DMS114 treated with DMSO at 0.1 percent for 48 hours (cell line): ENCODE measurements around the gene GPD1L.

ENCODE experiments used
- DNase-seq: peaks from one replicate; lab custom pipeline; 2025; ENCODE audit not compliant: unreplicated experiment; lab: John Stamatoyannopoulos, UW

GPD1L gene

GRCh38 chr3:32132706-32133105, 26.3 kb downstream of the GPD1L start:
- DNase-seq = no peak

GRCh38 chr3:32136703-32137102, 30.3 kb downstream of the GPD1L start:
- no peak for DNase-seq

- no peak for DNase-seq
These were observed 31.4 kb downstream of the GPD1L start for GRCh38 chr3:32137870-32138269.

- no peak for DNase-seq
These were observed 32.2 kb downstream of the GPD1L start for GRCh38 chr3:32138545-32139104.

GRCh38 chr3:32140943-32141342, 34.5 kb downstream of the GPD1L start:
- no peak for DNase-seq

GRCh38 chr3:32143849-32144757, 37.7 kb downstream of the GPD1L start:
- peak; percentile 60 for DNase-seq

- no peak for DNase-seq
These were observed 40.4 kb downstream of the GPD1L start for GRCh38 chr3:32146746-32147211.

- DNase-seq = no peak
These were observed 41.1 kb downstream of the GPD1L start for GRCh38 chr3:32147509-32147908.

- DNase-seq = no peak
These were observed 41.5 kb downstream of the GPD1L start for GRCh38 chr3:32147933-32148332.

GRCh38 chr3:32148351-32148750, 41.9 kb downstream of the GPD1L start:
- DNase-seq = no peak

GRCh38 chr3:32153414-32154204, 47.2 kb downstream of the GPD1L start:
- DNase-seq = no peak

GRCh38 chr3:32154205-32154579, 47.8 kb downstream of the GPD1L start:
- DNase-seq = no peak

GRCh38 chr3:32155117-32155516, 48.7 kb downstream of the GPD1L start:
- DNase-seq = no peak

- DNase-seq = no peak
These were observed 51.3 kb downstream of the GPD1L start for GRCh38 chr3:32157600-32158264.

GRCh38 chr3:32160706-32161214, 54.3 kb downstream of the GPD1L start:
- no peak for DNase-seq

GRCh38 chr3:32165442-32165841, 59.0 kb downstream of the GPD1L start:
- DNase-seq = no peak

- DNase-seq = no peak
These were observed 60.2 kb downstream of the GPD1L start for GRCh38 chr3:32166654-32167053.

- no peak for DNase-seq
These were observed 66.0 kb downstream of the GPD1L start for GRCh38 chr3:32172420-32172819.

- DNase-seq = peak; percentile 32
These were observed 69.3 kb downstream of the GPD1L start for GRCh38 chr3:32175607-32176197.

- peak; percentile 46 for DNase-seq
These were observed 70.7 kb downstream of the GPD1L start for GRCh38 chr3:32176989-32177701.
